Activated naive CD4-positive, alpha-beta T cell treated with anti-CD3 and anti-CD28 coated beads for 36 hours (primary cell): ENCODE measurements around the gene ARHGEF2. TPM values are rescaled to one million over a fixed set of nuclear protein-coding genes. Genes with fewer than 3 reads are reported as not detected.

Experiments used
- CTCF ChIA-PET: fragments of 350-600 bp; sonication (Branson Sonifier 250); formaldehyde crosslinking; loops from one replicate; lab custom pipeline; 2021; ENCODE audit warnings: antibody characterized with exemption; lab: Charles Lee
- DNase-seq: peaks from one replicate; pipeline ENCODE4 v3.0.0-alpha.2; 2020
- H3K27ac Mint-ChIP-seq: one replicate; pipeline ENCODE4 v1.8.0; 2021; ENCODE audit warnings: mild to moderate bottlenecking, mixed read lengths
- H3K27me3 Mint-ChIP-seq: one replicate; pipeline ENCODE4 v1.8.0; 2021; ENCODE audit warnings: low read depth, mixed read lengths
- H3K36me3 Mint-ChIP-seq: one replicate; pipeline ENCODE4 v1.8.0; 2021; ENCODE audit warnings: low read depth, mixed read lengths
- H3K4me1 Mint-ChIP-seq: one replicate; pipeline ENCODE4 v1.8.0; 2021; ENCODE audit warnings: low read depth, mixed read lengths
- H3K4me3 Mint-ChIP-seq: one replicate; pipeline ENCODE4 v1.8.0; 2021; ENCODE audit warnings: mild to moderate bottlenecking, moderate library complexity, mixed read lengths
- H3K9me3 Mint-ChIP-seq: one replicate; pipeline ENCODE4 v1.8.0; 2021; ENCODE audit warnings: mixed read lengths
- intact Hi-C: fragments of 100-400 bp; cut with micrococcal nuclease; formaldehyde crosslinking; loops from one replicate; pipeline ENCODE4 v1.15.1; 2023
- microRNA-seq: library from miRNA; unstranded; fragments of <30 nt; microRNA quantifications from one replicate; pipeline ENCODE4 v1.2.0, GENCODE V29; 2022; ENCODE audit warnings: borderline microRNAs expressed, borderline replicate concordance
- total RNA-seq, 2 experiments: library from RNA; stranded (reverse); gene quantifications; one replicate each; pipeline ENCODE4 v1.2.3, GENCODE V29; 2021

ARHGEF2 gene
- total RNA-seq, 2 experiments from 2014 or later: 154 to 159 TPM

- peaks cover 18% of the 10 kb centered on the region for H3K36me3 Mint-ChIP-seq
- H3K9me3 Mint-ChIP-seq: no peaks in the 10 kb centered on the region
- CTCF ChIA-PET: interaction anchor here (0.6 to 1.1 kb wide), 2 partner anchors 9 to 93 kb away, joined by 3 to 4 read pairs; no protein-coding TSS in a partner anchor
- no peaks in the 10 kb centered on the region for H3K27me3 Mint-ChIP-seq
- H3K4me1 Mint-ChIP-seq: peaks cover 14% of the 10 kb centered on the region
- peak overlapping the region; percentile 48 for H3K27ac Mint-ChIP-seq
- intact Hi-C loops: no loop called here
- no peak overlapping the region for H3K4me3 Mint-ChIP-seq
- DNase-seq: no peak
Observed at GRCh38 chr1:155897746-155898145, 80.6 kb downstream of the ARHGEF2 start.

Small RNAs within 50 kb of the gene (microRNA-seq; reads per million reads assigned to microRNA genes)
- not detected for gene MIR6738

Other genes with a start within 250 kb of the ARHGEF2 start
- gene GON4L, start 121.3 kb downstream of the ARHGEF2 start, total RNA-seq: 10 to 100 TPM; 36.6 to 37.1 TPM
- 1 to 10 TPM; 6.3 to 7.0 TPM for gene SYT11, start 119.0 kb downstream of the ARHGEF2 start, total RNA-seq
- 10 to 100 TPM; 17.1 to 21.3 TPM for gene RIT1, start 67.2 kb downstream of the ARHGEF2 start, total RNA-seq
- gene KHDC4, start 44.1 kb downstream of the ARHGEF2 start, total RNA-seq: 10 to 100 TPM; 82.3 to 87.2 TPM
- gene RXFP4, start 36.9 kb downstream of the ARHGEF2 start, total RNA-seq: under 1 TPM in 1 of 2 experiments, not detected in 1; 0.29 TPM
- gene SSR2, start 42.4 kb upstream of the ARHGEF2 start, total RNA-seq: 100 to 1,000 TPM; 141 to 142 TPM
- 10 to 100 TPM; 27.1 to 27.4 TPM for gene UBQLN4, start 75.3 kb upstream of the ARHGEF2 start, total RNA-seq
- 10 to 100 TPM; 54.9 to 55.9 TPM for gene LAMTOR2, start 76.2 kb upstream of the ARHGEF2 start, total RNA-seq
- 1 to 10 TPM; 1.3 TPM for gene RAB25, start 82.6 kb upstream of the ARHGEF2 start, total RNA-seq
- gene MEX3A, start 103.9 kb upstream of the ARHGEF2 start, total RNA-seq: under 1 TPM; 0.22 to 0.36 TPM
- gene LMNA, start 136.2 kb upstream of the ARHGEF2 start, total RNA-seq: 10 to 100 TPM; 62.1 to 62.6 TPM
- 10 to 100 TPM; 17.4 to 17.5 TPM for gene SEMA4A, start 175.0 kb upstream of the ARHGEF2 start, total RNA-seq
- 10 to 100 TPM; 69.1 to 73.5 TPM for gene SLC25A44, start 215.6 kb upstream of the ARHGEF2 start, total RNA-seq
- 100 to 1,000 TPM; 135 TPM for gene PMF1, start 234.5 kb upstream of the ARHGEF2 start, total RNA-seq